NB4 (cell line): Measurements from ENCODE around the gene DPP8.

Experiments
- CTCF ChIP-seq: IDR thresholded peaks from one replicate; pipeline ENCODE4 v1.5.1; 2012; ENCODE audit warnings: low read depth, low read length
- MYC ChIP-seq: IDR thresholded peaks from 2 replicates; pipeline ENCODE4 v1.6.1; 2011; ENCODE audit warnings: low read depth, low read length
- POLR2A ChIP-seq: IDR thresholded peaks from 2 replicates; pipeline ENCODE4 v1.6.1; 2011; ENCODE audit warnings: mild to moderate bottlenecking; ENCODE audit not compliant: insufficient read length; ENCODE audit errors: extremely low read depth

DNA sequence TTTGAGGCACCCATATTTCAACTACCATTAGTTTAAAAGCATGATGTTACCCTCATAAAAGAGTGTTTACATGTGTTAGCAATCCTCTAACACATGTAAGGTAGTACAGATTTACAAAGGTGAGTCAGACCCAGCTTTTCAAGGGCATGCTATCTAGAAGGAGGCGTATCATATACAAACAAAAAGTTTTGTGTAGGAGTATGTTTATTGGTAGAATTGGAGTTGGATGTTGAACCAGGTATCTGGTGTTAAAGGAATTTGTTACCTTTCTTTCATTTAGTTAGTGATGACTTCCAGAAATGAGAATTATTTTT lies 15.2 kb upstream of the DPP8 start:
- TF ChIP-seq CTCF (no peak), POLR2A (no peak), MYC (no peak)
